K562 (cell line): ENCODE results near the gene AKAP12. TPM values are rescaled to one million over a fixed set of nuclear protein-coding genes. Genes with fewer than 3 reads are reported as not detected.

Experiments used
- ATAC-seq: fragments of 200-7000 bp; cut with Tn5 transposase; 3 replicates; pipeline ENCODE4 v1.9.1; 2020; ENCODE audit warnings: moderate library complexity
- BruUV-seq: library from RNA; stranded (reverse); fragments of 400-500 nt; replicated peaks from 2 replicates; lab custom pipeline; 2021; lab: Mats Ljungman, UMichigan
- CTCF ChIA-PET: fragments of 300-600 bp; formaldehyde crosslinking; extraction: SDS; loops from one replicate; lab custom pipeline; 2021; ENCODE audit warnings: low intra/inter-chr PET ratio; lab: Yijun Ruan, JAX
- POLR2A ChIA-PET: fragments of 300-600, 350-650 bp; sonication (Branson Sonifier 250); formaldehyde crosslinking; extraction: SDS; loops from one replicate; lab custom pipeline; 2021; ENCODE audit warnings: antibody characterized with exemption, inconsistent platforms; lab: Yijun Ruan, JAX
- DNase-seq, 4 experiments: peaks; one replicate each; pipeline versions ENCODE4 v3.0.0 to v3.0.0-alpha.2; 2011 to 2018; ENCODE audit warnings: low spot score in 3 of 4, mixed read lengths in 3 of 4; ENCODE audit errors: extremely low read depth in 1 of 4
- FAIRE-seq: peaks from 2 replicates; lab custom pipeline; 2011; peaks lifted over from hg19 to GRCh38; lab: Jason Lieb, UNC
- H2AFZ ChIP-seq: 2 replicates; pipeline ENCODE4 v1.6.0; 2011; ENCODE audit warnings: low read depth, low read length, control low read depth, inconsistent platforms
- H3K27ac ChIP-seq: fragments of 200-600 bp; 3 replicates; pipeline ENCODE4 v1.8.0; 2011; ENCODE audit warnings: low read depth, mild to moderate bottlenecking, control low read depth, inconsistent platforms, low read length, moderate library complexity, mixed read lengths; ENCODE audit errors: extremely low read depth
- H3K27me3 ChIP-seq, 2 experiments: fragments of 300-600 bp in 1 of 2; 2 replicates in 1 of 2; 3 replicates in 1 of 2; pipeline versions ENCODE4 v1.6.0 to v1.8.0; 2011; ENCODE audit warnings: inconsistent platforms in 2 of 2, low read length in 2 of 2, mild to moderate bottlenecking in 1 of 2, mixed read lengths in 1 of 2, moderate library complexity in 1 of 2; ENCODE audit not compliant: control insufficient read depth in 2 of 2, insufficient read depth in 2 of 2
- H3K36me3 ChIP-seq: fragments of 300-600 bp; 3 replicates; pipeline ENCODE4 v1.8.0; 2011; ENCODE audit warnings: mild to moderate bottlenecking, low read length, inconsistent platforms; ENCODE audit not compliant: control insufficient read depth, insufficient read depth
- H3K4me1 ChIP-seq, 2 experiments: fragments of 200-600 bp in 1 of 2; replicated peaks in 1 of 2; 2 replicates in 1 of 2; 3 replicates in 1 of 2; pipeline versions ENCODE4 v1.5.1 to v1.8.0; 2011; ENCODE audit warnings: inconsistent platforms in 2 of 2, low read length in 2 of 2, mild to moderate bottlenecking in 1 of 2, mixed read lengths in 1 of 2, moderate library complexity in 1 of 2; ENCODE audit not compliant: control insufficient read depth in 2 of 2, insufficient read depth in 2 of 2
- H3K4me2 ChIP-seq: 2 replicates; pipeline ENCODE4 v1.6.1; 2011; ENCODE audit warnings: low read length, control low read depth, inconsistent platforms, mixed read lengths; ENCODE audit not compliant: insufficient read depth
- H3K4me3 ChIP-seq: fragments of 200-600 bp; sonication (generic), shearing (Covaris generic); 2 replicates; pipeline ENCODE4 v1.5.1; 2016; ENCODE audit warnings: control low read depth, inconsistent platforms
- H3K79me2 ChIP-seq: fragments of 200-600 bp; 3 replicates; pipeline ENCODE4 v1.8.0; 2011; ENCODE audit warnings: low read length, inconsistent platforms; ENCODE audit not compliant: control insufficient read depth, insufficient read depth
- H3K9ac ChIP-seq, 2 experiments: 2 replicates each; pipeline versions ENCODE4 v1.6.0 to v1.6.1; 2011; ENCODE audit warnings: low read depth in 2 of 2, low read length in 2 of 2, control low read depth in 1 of 2, inconsistent platforms in 1 of 2, mild to moderate bottlenecking in 1 of 2, mixed read lengths in 1 of 2; ENCODE audit not compliant: insufficient read depth in 1 of 2
- H3K9me1 ChIP-seq: one replicate; pipeline ENCODE4 v1.6.0; 2011; ENCODE audit warnings: inconsistent platforms, mild to moderate bottlenecking, low read length, moderate library complexity; ENCODE audit not compliant: control insufficient read depth, insufficient read depth
- H3K9me3 ChIP-seq: replicated peaks from 2 replicates; pipeline ENCODE4 v1.5.1; 2011; ENCODE audit warnings: low read depth, low read length, inconsistent platforms; ENCODE audit not compliant: control insufficient read depth, insufficient read depth
- H4K20me1 ChIP-seq: replicated peaks from 2 replicates; pipeline ENCODE4 v1.6.1; 2011; ENCODE audit warnings: low read length, inconsistent platforms, mixed read lengths; ENCODE audit not compliant: control insufficient read depth, insufficient read depth
- CTCF ChIP-seq, 3 experiments: IDR thresholded peaks in 2 of 3; conservative IDR thresholded peaks in 1 of 3; 2 replicates each; pipeline ENCODE4 v1.5.1; 2011 to 2012; ENCODE audit warnings: low read length in 3 of 3, mild to moderate bottlenecking in 3 of 3, control low read depth in 2 of 3, improper control_type of control experiment in 1 of 3, inconsistent platforms in 1 of 3, low read depth in 1 of 3, mixed read lengths in 1 of 3, moderate library complexity in 1 of 3; ENCODE audit not compliant: insufficient read depth in 2 of 3
- EP300 ChIP-seq: IDR thresholded peaks from 2 replicates; pipeline ENCODE4 v1.6.1; 2012; ENCODE audit warnings: low read length, improper control_type of control experiment
- NELFE ChIP-seq: IDR thresholded peaks from 2 replicates; pipeline ENCODE4 v1.6.1; 2011; ENCODE audit warnings: mild to moderate bottlenecking; ENCODE audit not compliant: insufficient read depth, insufficient read length
- RHOXF2B ChIP-seq: fragments of 250-450 bp; sonication (Bioruptor Pico); conservative IDR thresholded peaks from 2 replicates; pipeline ENCODE4 v1.5.1; 2021
- SMAD3 ChIP-seq: fragments of 450-650 bp; formaldehyde crosslinking; conservative IDR thresholded peaks from 2 replicates; pipeline ENCODE4 v1.4.0; 2020; ENCODE audit warnings: mild to moderate bottlenecking
- TOE1 ChIP-seq, 2 experiments: fragments of 450-650 bp in 1 of 2; sonication (generic) in 1 of 2; formaldehyde crosslinking in 1 of 2; IDR thresholded peaks; 2 replicates each; pipeline versions ENCODE4 v1.7.1 to v1.8.0; 2016 to 2022; ENCODE audit warnings: borderline replicate concordance in 2 of 2, mild to moderate bottlenecking in 2 of 2, antibody characterized with exemption in 1 of 2, inconsistent platforms in 1 of 2, low read depth in 1 of 2, missing genetic modification reagents in 1 of 2, moderate library complexity in 1 of 2
- ZNF165 ChIP-seq: fragments of 250-450 bp; sonication (Bioruptor Pico); IDR thresholded peaks from 2 replicates; pipeline ENCODE4 v1.4.0; 2020; ENCODE audit warnings: borderline replicate concordance
- ZNF354B ChIP-seq: fragments of 250-450 bp; sonication (Bioruptor Pico); IDR thresholded peaks from 2 replicates; pipeline ENCODE4 v1.4.0; 2020
- WGBS: fragments of 100-300 bp; shearing (Covaris generic); methylation state at CpG from one replicate; pipeline ENCODE4 v1.1.6; 2016; ENCODE audit warnings: low coverage, mixed read lengths; ENCODE audit not compliant: insufficient coverage; ENCODE audit errors: missing lambda C conversion rate; 5-methylcytosine and 5-hydroxymethylcytosine counted together
- in situ Hi-C: fragments of 300-500 bp; cut with MboI; formaldehyde crosslinking; loops from 4 replicates; pipeline ENCODE4 v1.15.0; 2018; ENCODE audit warnings: inconsistent platforms, mixed read lengths
- intact Hi-C: fragments of 100-400 bp; cut with micrococcal nuclease; formaldehyde crosslinking; loops from 2 replicates; pipeline ENCODE4 v1.14.2; 2022
- polyA plus RNA-seq, 8 experiments: library from polyadenylated mRNA; depleted of rRNA in 4 of 8; stranded (reverse) in 5 of 8; unstranded in 3 of 8; fragments of >200 nt; fragmentation: Nextera tagmentation in 2 of 8; fragmentation: Illumina TruSeq in 1 of 8; extraction: Ambion mirVana in 2 of 8; extraction: Trizol in 1 of 8; gene quantifications; 2 replicates each; pipeline versions ENCODE4 v1.2.1 to v1.2.3, GENCODE V29; 2011 to 2014; ENCODE audit warnings: inconsistent platforms in 1 of 8, missing spikeins in 1 of 8
- total RNA-seq, 7 experiments: library from RNA; depleted of rRNA in 6 of 7; stranded (reverse); fragments of >200 nt in 6 of 7; fragmentation: Illumina TruSeq in 2 of 7; extraction: Trizol in 2 of 7; gene quantifications; 2 replicates each; pipeline versions ENCODE4 v1.2.1 to v1.2.3, GENCODE V29; 2011 to 2021; ENCODE audit warnings: low replicate concordance in 1 of 7
- TF ChIP-seq, protein P1 (sequence below): fragments of 450-650 bp; IDR thresholded peaks from 2 replicates; pipeline ENCODE4 v1.6.1; 2016

Gene AKAP12
- total and polyA plus RNA-seq, 9 of the 15 experiments (the other 6 are each of a cell fraction or from before 2014, with no cell fraction given) = 0.08 to 2.0 (median 0.62) TPM

DNA sequence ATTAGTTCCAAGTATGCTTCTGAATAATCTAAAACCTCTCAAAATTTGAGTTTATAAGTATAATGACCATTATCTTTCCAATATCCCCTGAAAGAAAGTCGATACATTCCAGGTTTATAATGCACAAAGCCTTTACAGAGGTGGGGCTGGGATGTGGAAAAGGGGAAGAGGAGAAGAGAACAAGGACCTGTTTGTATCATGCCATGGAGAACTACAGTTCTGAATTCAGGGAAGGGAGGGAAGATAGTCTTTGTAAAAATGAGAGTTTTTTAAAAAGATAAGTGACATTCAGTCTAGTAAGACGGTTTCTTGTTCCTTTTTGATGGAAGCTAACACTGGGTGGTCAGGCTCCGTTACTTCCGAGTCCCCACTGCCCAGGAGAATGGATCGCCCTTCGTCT lies 125.5 kb downstream of the AKAP12 start:
- ChIA-PET POLR2A (no interaction called here), CTCF (no interaction called here)
- no peaks in the 10 kb centered on the region for H4K20me1 ChIP-seq
- no peaks in the 10 kb centered on the region for H3K9me1 ChIP-seq
- no peak for FAIRE-seq
- WGBS = 90% methylated on average over 6 of the region's 6 CpGs
- no peak overlapping the region for H3K27ac ChIP-seq
- DNase-seq = no peak
- in situ Hi-C loops (no loop called here), intact Hi-C loops (no loop called here)
- H3K27me3 ChIP-seq = no peaks in the 10 kb centered on the region
- H3K36me3 ChIP-seq = peaks cover 45% of the 10 kb centered on the region
- H3K4me3 ChIP-seq = no peak overlapping the region
- no peak for ATAC-seq
- no peak overlapping the region for H3K9ac ChIP-seq
- no peak overlapping the region for H2AFZ ChIP-seq
- no peak overlapping the region for H3K4me2 ChIP-seq
- no peaks in the 10 kb centered on the region for H3K4me1 ChIP-seq
- TSS peak; percentile 33 for BruUV-seq
- TF ChIP-seq EP300 = no peak
- TF ChIP-seq ZNF354B = no peak
- no peak for TF ChIP-seq RHOXF2B (CRISPR knock-in tag)
- TF ChIP-seq SMAD3 = no peak
- no peak for TF ChIP-seq TOE1 (IDR thresholded peaks at IDR 0.05; ENCODE audit: borderline replicate concordance)
- no peak for TF ChIP-seq TOE1 (CRISPR knock-in tag; IDR thresholded peaks at IDR 0.05; ENCODE audit: borderline replicate concordance, low read depth)
- no peak for TF ChIP-seq NELFE
- H3K9me3 ChIP-seq = no peaks in the 10 kb centered on the region
- H3K79me2 ChIP-seq = no peaks in the 10 kb centered on the region

DNA sequence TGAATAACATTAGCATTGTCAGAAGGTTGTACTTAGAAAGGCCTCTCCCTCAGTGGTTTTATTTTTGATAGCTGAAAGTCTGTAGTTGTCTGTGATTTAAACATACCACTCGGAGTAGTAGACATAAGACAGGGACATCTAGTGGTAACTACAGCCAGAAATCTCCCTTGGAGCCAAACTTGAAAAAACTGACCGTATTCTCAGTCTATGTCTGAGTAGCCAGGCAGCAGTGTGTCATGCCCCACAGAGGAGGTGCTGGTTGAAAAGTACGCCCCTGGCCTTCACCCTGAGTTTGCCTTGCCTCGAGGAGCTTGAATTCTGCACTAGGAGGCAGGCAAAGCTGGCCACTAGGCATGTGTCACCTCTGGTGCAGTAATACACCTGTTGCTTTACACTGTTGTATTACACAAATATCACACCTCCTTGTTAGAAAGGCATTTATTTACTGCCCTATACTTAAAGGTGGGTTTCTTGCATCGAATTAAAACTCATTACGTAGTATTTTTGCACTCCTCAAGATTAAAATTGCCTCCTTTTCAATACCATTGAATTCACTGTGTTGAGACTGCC lies 130.8 kb downstream of the AKAP12 start:
- CTCF ChIA-PET = no interaction called here
- DNase-seq = no peak
- no peaks in the 10 kb centered on the region for H3K9me3 ChIP-seq
- H3K4me3 ChIP-seq = no peak overlapping the region
- POLR2A ChIA-PET = interaction anchor here (0.6 to 0.7 kb wide), 2 partner anchors 18 to 371 kb away, joined by 3 read pairs; no protein-coding TSS in a partner anchor
- peak; percentile 10 to 22 (median 10); a peak in 2 of 6 replicates for TF ChIP-seq CTCF (IDR thresholded peaks at IDR 0.05 in 2 of 3, conservative IDR thresholded peaks at IDR 0.05 in 1 of 3; ENCODE audit: insufficient read depth in 2 of 3, low read depth in 1 of 3, low read length in 3 of 3)
- TF ChIP-seq, protein P1, sequence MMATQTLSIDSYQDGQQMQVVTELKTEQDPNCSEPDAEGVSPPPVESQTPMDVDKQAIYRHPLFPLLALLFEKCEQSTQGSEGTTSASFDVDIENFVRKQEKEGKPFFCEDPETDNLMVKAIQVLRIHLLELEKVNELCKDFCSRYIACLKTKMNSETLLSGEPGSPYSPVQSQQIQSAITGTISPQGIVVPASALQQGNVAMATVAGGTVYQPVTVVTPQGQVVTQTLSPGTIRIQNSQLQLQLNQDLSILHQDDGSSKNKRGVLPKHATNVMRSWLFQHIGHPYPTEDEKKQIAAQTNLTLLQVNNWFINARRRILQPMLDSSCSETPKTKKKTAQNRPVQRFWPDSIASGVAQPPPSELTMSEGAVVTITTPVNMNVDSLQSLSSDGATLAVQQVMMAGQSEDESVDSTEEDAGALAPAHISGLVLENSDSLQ = no peak
- TF ChIP-seq ZNF165 (CRISPR knock-in tag) = no peak
- TF ChIP-seq, all 486 proteins: peak for 1
- Histone ChIP-seq H3K27ac (no peak overlapping the region), H3K9ac (no peak overlapping the region), H3K9me1 (no peaks in the 10 kb centered on the region), H3K4me2 (no peak overlapping the region), H3K27me3 (no peaks in the 10 kb centered on the region), H4K20me1 (no peaks in the 10 kb centered on the region), H3K4me1 (peaks cover 6% of the 10 kb centered on the region in 2 experiments; a peak in 4 of 5 replicates), H3K36me3 (peaks cover 51% of the 10 kb centered on the region), H2AFZ (no peak overlapping the region), H3K79me2 (peaks cover 23% of the 10 kb centered on the region)
- ATAC-seq = no peak
- in situ Hi-C loops (no loop called here), intact Hi-C loops (no loop called here)
- no TSS peak for BruUV-seq
- 87% methylated on average over 6 of the region's 6 CpGs for whole genome bisulfite sequencing
- peak; percentile 57 for FAIRE-seq
